Measurements from ENCODE around the gene HHATL.

HHATL gene

GRCh38 chr3:42681361-42682038 lies 21.1 kb downstream of the HHATL start:
- H3K9ac ChIP-seq (ENCODE audit: insufficient read length) = no peak overlapping the region
- DNase-seq (ENCODE audit: low read depth, low spot score) = no peak
- H3K27ac ChIP-seq = no peak overlapping the region
- TF ChIP-seq POLR2AphosphoS5 (IDR thresholded peaks at IDR 0.05; ENCODE audit: borderline replicate concordance, low read depth, low read length) = no peak
- TF ChIP-seq EZH2 (IDR thresholded peaks at IDR 0.05) = no peak
- TF ChIP-seq FOXP2 (optimal IDR thresholded peaks at IDR 0.05; ENCODE audit: control extremely low read depth, extremely low read length, insufficient read depth) = no peak
- H3K9me3 ChIP-seq (ENCODE audit: low read depth, low read length) = no peaks in the 10 kb centered on the region
- H3K36me3 ChIP-seq (ENCODE audit: insufficient read depth, low read length) = no peaks in the 10 kb centered on the region
- no peak overlapping the region for H3K4me3 ChIP-seq

GRCh38 chr3:42680806-42681205 lies 21.8 kb downstream of the HHATL start:
- no peak overlapping the region for H3K9ac ChIP-seq (ENCODE audit: insufficient read length)
- H3K4me3 ChIP-seq = no peak overlapping the region
- H3K36me3 ChIP-seq (ENCODE audit: insufficient read depth, low read length) = no peaks in the 10 kb centered on the region
- TF ChIP-seq FOXP2 (optimal IDR thresholded peaks at IDR 0.05; ENCODE audit: control extremely low read depth, extremely low read length, insufficient read depth) (no peak), EZH2 (IDR thresholded peaks at IDR 0.05) (no peak), POLR2AphosphoS5 (IDR thresholded peaks at IDR 0.05; ENCODE audit: borderline replicate concordance, low read depth, low read length) (no peak)
- no peak overlapping the region for H3K27ac ChIP-seq
- DNase-seq (ENCODE audit: low read depth, low spot score) = no peak
- no peaks in the 10 kb centered on the region for H3K9me3 ChIP-seq (ENCODE audit: low read depth, low read length)

- Histone ChIP-seq H3K4me3 (no peak overlapping the region), H3K9ac (ENCODE audit: insufficient read length) (no peak overlapping the region), H3K9me3 (ENCODE audit: low read depth, low read length) (no peaks in the 10 kb centered on the region), H3K27ac (no peak overlapping the region), H3K36me3 (ENCODE audit: insufficient read depth, low read length) (no peaks in the 10 kb centered on the region)
- DNase-seq (ENCODE audit: low read depth, low spot score) = no peak
- no peak for TF ChIP-seq FOXP2 (optimal IDR thresholded peaks at IDR 0.05; ENCODE audit: control extremely low read depth, extremely low read length, insufficient read depth)
- no peak for TF ChIP-seq EZH2 (IDR thresholded peaks at IDR 0.05)
- TF ChIP-seq POLR2AphosphoS5 (IDR thresholded peaks at IDR 0.05; ENCODE audit: borderline replicate concordance, low read depth, low read length) = no peak
These were observed 22.3 kb downstream of the HHATL start for GRCh38 chr3:42680271-42680670.

- Histone ChIP-seq H3K36me3 (ENCODE audit: insufficient read depth, low read length) (no peaks in the 10 kb centered on the region), H3K9me3 (ENCODE audit: low read depth, low read length) (no peaks in the 10 kb centered on the region), H3K27ac (no peak overlapping the region), H3K9ac (ENCODE audit: insufficient read length) (no peak overlapping the region), H3K4me3 (no peak overlapping the region)
- no peak for TF ChIP-seq POLR2AphosphoS5 (IDR thresholded peaks at IDR 0.05; ENCODE audit: borderline replicate concordance, low read depth, low read length)
- DNase-seq (ENCODE audit: low read depth, low spot score) = no peak
These were observed 24.2 kb downstream of the HHATL start for GRCh38 chr3:42678447-42678846.

GRCh38 chr3:42675909-42676308 lies 26.7 kb downstream of the HHATL start:
- H3K9me3 ChIP-seq (ENCODE audit: low read depth, low read length) = no peaks in the 10 kb centered on the region
- TF ChIP-seq FOXP2 (optimal IDR thresholded peaks at IDR 0.05; ENCODE audit: control extremely low read depth, extremely low read length, insufficient read depth) (no peak), POLR2AphosphoS5 (IDR thresholded peaks at IDR 0.05; ENCODE audit: borderline replicate concordance, low read depth, low read length) (no peak), EZH2 (IDR thresholded peaks at IDR 0.05) (no peak)
- no peak overlapping the region for H3K27ac ChIP-seq
- no peak overlapping the region for H3K9ac ChIP-seq (ENCODE audit: insufficient read length)
- H3K36me3 ChIP-seq (ENCODE audit: insufficient read depth, low read length) = no peaks in the 10 kb centered on the region
- no peak for DNase-seq (ENCODE audit: low read depth, low spot score)
- no peak overlapping the region for H3K4me3 ChIP-seq

- no peak overlapping the region for H3K9ac ChIP-seq (ENCODE audit: insufficient read length)
- no peak overlapping the region for H3K27ac ChIP-seq
- no peak overlapping the region for H3K4me3 ChIP-seq
- no peak for TF ChIP-seq FOXP2 (optimal IDR thresholded peaks at IDR 0.05; ENCODE audit: control extremely low read depth, extremely low read length, insufficient read depth)
- no peak for TF ChIP-seq EZH2 (IDR thresholded peaks at IDR 0.05)
- TF ChIP-seq POLR2AphosphoS5 (IDR thresholded peaks at IDR 0.05; ENCODE audit: borderline replicate concordance, low read depth, low read length) = no peak
- H3K9me3 ChIP-seq (ENCODE audit: low read depth, low read length) = no peaks in the 10 kb centered on the region
- no peaks in the 10 kb centered on the region for H3K36me3 ChIP-seq (ENCODE audit: insufficient read depth, low read length)
- DNase-seq (ENCODE audit: low read depth, low spot score) = no peak
These were observed 28.5 kb downstream of the HHATL start for GRCh38 chr3:42674146-42674545.

- Histone ChIP-seq H3K4me3 (no peak overlapping the region), H3K9me3 (ENCODE audit: low read depth, low read length) (no peaks in the 10 kb centered on the region), H3K36me3 (ENCODE audit: insufficient read depth, low read length) (no peaks in the 10 kb centered on the region), H3K9ac (ENCODE audit: insufficient read length) (no peak overlapping the region), H3K27ac (no peak overlapping the region)
- no peak for DNase-seq (ENCODE audit: low read depth, low spot score)
- TF ChIP-seq EZH2 (IDR thresholded peaks at IDR 0.05) = no peak
- TF ChIP-seq POLR2AphosphoS5 (IDR thresholded peaks at IDR 0.05; ENCODE audit: borderline replicate concordance, low read depth, low read length) = no peak
- no peak for TF ChIP-seq FOXP2 (optimal IDR thresholded peaks at IDR 0.05; ENCODE audit: control extremely low read depth, extremely low read length, insufficient read depth)
These were observed 29.5 kb downstream of the HHATL start for GRCh38 chr3:42673082-42673481.

- DNase-seq (ENCODE audit: low read depth, low spot score) = no peak
- no peaks in the 10 kb centered on the region for H3K36me3 ChIP-seq (ENCODE audit: insufficient read depth, low read length)
- H3K9ac ChIP-seq (ENCODE audit: insufficient read length) = no peak overlapping the region
- no peak overlapping the region for H3K27ac ChIP-seq
- H3K4me3 ChIP-seq = no peak overlapping the region
- no peaks in the 10 kb centered on the region for H3K9me3 ChIP-seq (ENCODE audit: low read depth, low read length)
- TF ChIP-seq EZH2 (IDR thresholded peaks at IDR 0.05) = no peak
- TF ChIP-seq FOXP2 (optimal IDR thresholded peaks at IDR 0.05; ENCODE audit: control extremely low read depth, extremely low read length, insufficient read depth) = no peak
- no peak for TF ChIP-seq POLR2AphosphoS5 (IDR thresholded peaks at IDR 0.05; ENCODE audit: borderline replicate concordance, low read depth, low read length)
These were observed 30.1 kb downstream of the HHATL start for GRCh38 chr3:42672515-42672914.

- H3K9me3 ChIP-seq (ENCODE audit: low read depth, low read length) = no peaks in the 10 kb centered on the region
- no peak overlapping the region for H3K4me3 ChIP-seq
- no peak overlapping the region for H3K27ac ChIP-seq
- DNase-seq (ENCODE audit: low read depth, low spot score) = no peak
- no peak for TF ChIP-seq FOXP2 (optimal IDR thresholded peaks at IDR 0.05; ENCODE audit: control extremely low read depth, extremely low read length, insufficient read depth)
- TF ChIP-seq EZH2 (IDR thresholded peaks at IDR 0.05) = no peak
- no peak for TF ChIP-seq POLR2AphosphoS5 (IDR thresholded peaks at IDR 0.05; ENCODE audit: borderline replicate concordance, low read depth, low read length)
- H3K9ac ChIP-seq (ENCODE audit: insufficient read length) = no peak overlapping the region
- H3K36me3 ChIP-seq (ENCODE audit: insufficient read depth, low read length) = no peaks in the 10 kb centered on the region
These were observed 31.9 kb downstream of the HHATL start for GRCh38 chr3:42670670-42671069.
